ENCODE data around the gene CHMP1A.

- TF ChIP-seq EZH2 (IDR thresholded peaks at IDR 0.05; ENCODE audit: low read length, unreplicated experiment) (no peak), CTCF (conservative IDR thresholded peaks at IDR 0.05; ENCODE audit: low read depth, low read length) (no peak)
Observed at GRCh38 chr16:89613231-89613953, 44.1 kb downstream of the CHMP1A start, which contains the start of gene DPEP1.

Measured in PC-3 (cell line).